HEK293T (cell line): ENCODE data around the gene EXOSC7.

Source experiments
- ARNT ChIP-seq: fragments of 450-650 bp; IDR thresholded peaks from 2 replicates; pipeline ENCODE4 v1.6.1; 2017; ENCODE audit warnings: mild to moderate bottlenecking
- ELF4 ChIP-seq: fragments of 450-650 bp; IDR thresholded peaks from 2 replicates; pipeline ENCODE4 v1.6.1; 2017; ENCODE audit warnings: antibody characterized with exemption
- ZNF384 ChIP-seq: fragments of 450-650 bp; IDR thresholded peaks from 2 replicates; pipeline ENCODE4 v1.6.1; 2016

DNA sequence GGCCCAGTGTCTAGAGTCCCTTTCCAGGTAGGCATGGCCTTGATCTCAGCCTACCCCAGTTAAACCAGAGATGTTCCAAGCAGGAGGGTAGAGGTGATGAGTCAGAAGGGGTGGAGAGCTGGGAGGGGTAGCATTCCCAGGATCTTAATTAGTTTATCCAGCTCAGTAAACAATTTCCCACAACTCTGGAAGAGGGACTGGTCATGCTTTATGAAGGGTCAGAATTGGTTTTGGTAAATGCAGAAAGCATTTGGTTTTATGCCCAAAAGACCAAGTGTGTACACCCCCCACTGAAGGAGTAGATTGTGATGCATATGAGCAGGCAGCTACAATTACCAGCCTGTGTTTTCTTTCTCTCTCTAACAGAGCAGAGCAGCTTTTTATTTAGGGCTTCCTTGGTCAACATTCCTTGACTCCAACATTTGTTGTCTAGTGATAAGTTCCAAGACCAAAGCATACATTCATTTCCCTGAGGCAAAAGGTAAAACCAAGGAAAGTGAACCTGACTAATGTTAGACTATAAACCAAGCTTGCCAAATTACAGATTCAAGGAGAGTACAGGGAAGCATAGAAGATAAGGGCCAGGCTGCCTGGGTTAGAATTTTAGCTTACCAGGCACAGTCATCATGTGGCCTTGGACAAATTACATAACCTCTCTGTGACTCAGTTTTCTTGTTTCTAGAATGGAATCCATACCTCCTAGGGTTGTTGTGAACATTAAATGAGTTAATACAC lies 17.6 kb downstream of the EXOSC7 start:
- TF ChIP-seq ELF4 (no peak), ARNT (no peak), ZNF384 (no peak)
